ENCODE measurements around the gene LHFPL6. TPM values are rescaled to one million over a fixed set of nuclear protein-coding genes. Genes with fewer than 3 reads are reported as not detected.

Gene LHFPL6
- total and polyA plus RNA-seq, 9 of the 15 experiments (the other 6 are each of a cell fraction or from before 2014, with no cell fraction given): 0.18 TPM; not detected in 8

DNA sequence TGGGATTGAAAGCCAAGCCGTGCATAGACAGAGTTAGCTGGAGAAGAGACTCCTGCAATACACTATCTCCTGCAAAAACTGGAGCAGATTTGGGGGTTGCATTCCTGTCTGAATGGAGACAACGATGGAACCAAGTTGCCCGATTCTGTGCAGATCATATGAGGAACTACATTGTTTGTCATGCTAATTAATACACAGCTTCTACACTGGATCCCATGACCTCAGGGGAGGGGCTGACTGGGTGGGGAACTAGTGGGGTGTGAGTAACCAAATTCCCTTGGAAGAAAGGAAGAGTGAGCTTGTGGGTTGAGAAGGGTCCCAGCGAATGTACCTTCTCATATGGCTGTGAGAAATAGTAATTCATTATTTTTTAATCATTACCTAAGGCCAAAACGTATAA lies 214.0 kb downstream of the LHFPL6 start:
- in situ Hi-C loops (cut with MboI) (no loop called here), intact Hi-C loops (cut with micrococcal nuclease) (no loop called here)
- no peak for TF ChIP-seq ZNF75A (CRISPR knock-in tag; IDR thresholded peaks at IDR 0.05)
- no peak for TF ChIP-seq ZNF830 (CRISPR knock-in tag; IDR thresholded peaks at IDR 0.05)
- no peak for TF ChIP-seq NFE2 (IDR thresholded peaks at IDR 0.05; ENCODE audit: low read depth)
- TF ChIP-seq ZNF384 (IDR thresholded peaks at IDR 0.05; ENCODE audit: low read depth, low read length): no peak
- DNase-seq (ENCODE audit: extremely low read depth in 1 of 4, low spot score in 3 of 4): no peak
- H3K4me2 ChIP-seq (ENCODE audit: insufficient read depth, low read length): no peak overlapping the region
- CTCF ChIA-PET (ENCODE audit: low intra/inter-chr PET ratio): no interaction called here
- H2AFZ ChIP-seq (ENCODE audit: low read depth, low read length): no peak overlapping the region
- H3K9me1 ChIP-seq (ENCODE audit: control insufficient read depth, insufficient read depth, low read length): no peaks in the 10 kb centered on the region
- no peaks in the 10 kb centered on the region for H4K20me1 ChIP-seq (replicated peaks; ENCODE audit: control insufficient read depth, insufficient read depth, low read length)
- H3K79me2 ChIP-seq (ENCODE audit: control insufficient read depth, insufficient read depth, low read length): no peaks in the 10 kb centered on the region
- no peak for FAIRE-seq
- no peak overlapping the region for H3K9ac ChIP-seq (ENCODE audit: insufficient read depth in 1 of 2, low read depth in 2 of 2, low read length in 2 of 2)
- H3K36me3 ChIP-seq (ENCODE audit: control insufficient read depth, insufficient read depth, low read length): no peaks in the 10 kb centered on the region
- ATAC-seq: no peak
- H3K9me3 ChIP-seq (replicated peaks; ENCODE audit: control insufficient read depth, insufficient read depth, low read depth, low read length): no peaks in the 10 kb centered on the region
- no peaks in the 10 kb centered on the region for H3K27me3 ChIP-seq (ENCODE audit: control insufficient read depth in 2 of 2, insufficient read depth in 2 of 2, low read length in 2 of 2)
- 0% methylated on average over 5 of the region's 5 CpGs for WGBS (ENCODE audit: insufficient coverage, low coverage, missing lambda C conversion rate)
- no peak overlapping the region for H3K4me3 ChIP-seq
- H3K27ac ChIP-seq (ENCODE audit: extremely low read depth, low read depth, low read length): no peak overlapping the region
- H3K4me1 ChIP-seq (replicated peaks in 1 of 2; ENCODE audit: control insufficient read depth in 2 of 2, insufficient read depth in 2 of 2, low read length in 2 of 2): no peaks in the 10 kb centered on the region
- POLR2A ChIA-PET: no interaction called here
- BruUV-seq (replicated peaks): no TSS peak

DNA sequence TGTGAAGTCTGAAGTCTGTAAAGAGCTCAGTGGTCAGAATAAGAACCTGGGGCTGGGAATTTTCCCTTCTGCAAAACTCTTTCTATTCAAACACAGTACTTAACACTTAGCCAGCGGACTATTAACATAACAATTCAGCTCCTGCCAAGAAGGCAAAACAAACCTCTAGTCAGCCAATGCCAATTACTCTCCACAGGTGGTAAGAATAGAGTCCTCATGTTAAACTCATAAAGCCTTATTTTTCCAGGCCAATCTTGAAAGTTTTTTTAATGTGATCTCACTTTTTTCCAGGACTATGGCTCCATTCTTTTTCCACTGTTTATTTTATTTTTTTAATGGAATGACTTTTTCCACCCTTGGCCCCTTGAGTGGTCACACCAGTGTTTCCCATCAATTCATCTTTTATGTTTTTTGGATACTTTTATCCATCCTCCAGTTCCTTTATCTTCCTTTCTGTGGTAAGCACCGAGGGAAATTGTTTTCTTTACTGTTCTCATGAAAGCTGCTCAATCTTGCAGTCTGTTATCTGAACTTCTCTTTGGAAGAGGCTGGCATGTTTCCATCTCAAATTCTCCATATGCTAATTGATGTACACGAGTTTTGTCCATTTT lies 217.3 kb downstream of the LHFPL6 start:
- Histone ChIP-seq H4K20me1 (replicated peaks; ENCODE audit: control insufficient read depth, insufficient read depth, low read length) (no peaks in the 10 kb centered on the region), H3K9ac (ENCODE audit: insufficient read depth in 1 of 2, low read depth in 2 of 2, low read length in 2 of 2) (no peak overlapping the region), H3K27me3 (ENCODE audit: control insufficient read depth in 2 of 2, insufficient read depth in 2 of 2, low read length in 2 of 2) (no peaks in the 10 kb centered on the region), H3K4me1 (replicated peaks in 1 of 2; ENCODE audit: control insufficient read depth in 2 of 2, insufficient read depth in 2 of 2, low read length in 2 of 2) (no peaks in the 10 kb centered on the region), H2AFZ (ENCODE audit: low read depth, low read length) (no peak overlapping the region), H3K36me3 (ENCODE audit: control insufficient read depth, insufficient read depth, low read length) (no peaks in the 10 kb centered on the region), H3K4me3 (no peak overlapping the region), H3K27ac (ENCODE audit: extremely low read depth, low read depth, low read length) (no peak overlapping the region), H3K79me2 (ENCODE audit: control insufficient read depth, insufficient read depth, low read length) (no peaks in the 10 kb centered on the region), H3K9me3 (replicated peaks; ENCODE audit: control insufficient read depth, insufficient read depth, low read depth, low read length) (no peaks in the 10 kb centered on the region), H3K4me2 (ENCODE audit: insufficient read depth, low read length) (no peak overlapping the region), H3K9me1 (ENCODE audit: control insufficient read depth, insufficient read depth, low read length) (no peaks in the 10 kb centered on the region)
- no TSS peak for BruUV-seq (replicated peaks)
- in situ Hi-C loops (cut with MboI): no loop called here
- POLR2A ChIA-PET: no interaction called here
- 0% methylated on average over 3 of the region's 3 CpGs for WGBS (ENCODE audit: insufficient coverage, low coverage, missing lambda C conversion rate)
- FAIRE-seq (no peak), ATAC-seq (no peak), DNase-seq (ENCODE audit: extremely low read depth in 1 of 4, low spot score in 3 of 4) (no peak)
- CTCF ChIA-PET (ENCODE audit: low intra/inter-chr PET ratio): no interaction called here
- intact Hi-C loops (cut with micrococcal nuclease): no loop called here
- no peak for TF ChIP-seq MYC (IDR thresholded peaks at IDR 0.05; ENCODE audit: low read depth, low read length)
- TF ChIP-seq MYC (CRISPR knock-in tag; IDR thresholded peaks at IDR 0.05; ENCODE audit: borderline replicate concordance, low read depth): no peak
- TF ChIP-seq GATA2 (CRISPR knock-in tag; IDR thresholded peaks at IDR 0.05): no peak
- no peak for TF ChIP-seq LARP7 (IDR thresholded peaks at IDR 0.05)
- no peak for TF ChIP-seq ZNF41 (CRISPR knock-in tag; conservative IDR thresholded peaks at IDR 0.05)
- no peak for TF ChIP-seq HNRNPL (IDR thresholded peaks at IDR 0.05; ENCODE audit: low read depth, low read length)
- TF ChIP-seq FUS (optimal IDR thresholded peaks at IDR 0.05; ENCODE audit: low read depth, low read length): no peak
- TF ChIP-seq CHCHD3 (CRISPR knock-in tag; IDR thresholded peaks at IDR 0.05): no peak
- no peak for TF ChIP-seq TGIF2 (CRISPR knock-in tag; IDR thresholded peaks at IDR 0.05)
- TF ChIP-seq KLF16 (IDR thresholded peaks at IDR 0.05): no peak
- TF ChIP-seq, protein P1, sequence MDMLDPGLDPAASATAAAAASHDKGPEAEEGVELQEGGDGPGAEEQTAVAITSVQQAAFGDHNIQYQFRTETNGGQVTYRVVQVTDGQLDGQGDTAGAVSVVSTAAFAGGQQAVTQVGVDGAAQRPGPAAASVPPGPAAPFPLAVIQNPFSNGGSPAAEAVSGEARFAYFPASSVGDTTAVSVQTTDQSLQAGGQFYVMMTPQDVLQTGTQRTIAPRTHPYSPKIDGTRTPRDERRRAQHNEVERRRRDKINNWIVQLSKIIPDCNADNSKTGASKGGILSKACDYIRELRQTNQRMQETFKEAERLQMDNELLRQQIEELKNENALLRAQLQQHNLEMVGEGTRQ (CRISPR knock-in tag; IDR thresholded peaks at IDR 0.05): no peak
- no peak for TF ChIP-seq GABPA (tag; conservative IDR thresholded peaks at IDR 0.05; ENCODE audit: low read depth)
- TF ChIP-seq NR4A1 (CRISPR knock-in tag; IDR thresholded peaks at IDR 0.05): no peak
- TF ChIP-seq NR4A1 (tag; IDR thresholded peaks at IDR 0.05): no peak
- no peak for TF ChIP-seq HDAC2 (IDR thresholded peaks at IDR 0.05)
- TF ChIP-seq IRF2 (CRISPR knock-in tag; IDR thresholded peaks at IDR 0.05): no peak
- no peak for TF ChIP-seq CBFA2T3 (IDR thresholded peaks at IDR 0.05)
- TF ChIP-seq ZNF316 (IDR thresholded peaks at IDR 0.05): no peak
